Measurements from ENCODE around the gene INVS. TPM values are rescaled to one million over a fixed set of nuclear protein-coding genes. Genes with fewer than 3 reads are reported as not detected.

The INVS gene
- total RNA-seq, 1 experiment from 2014 or later: 15.6 TPM

DNA sequence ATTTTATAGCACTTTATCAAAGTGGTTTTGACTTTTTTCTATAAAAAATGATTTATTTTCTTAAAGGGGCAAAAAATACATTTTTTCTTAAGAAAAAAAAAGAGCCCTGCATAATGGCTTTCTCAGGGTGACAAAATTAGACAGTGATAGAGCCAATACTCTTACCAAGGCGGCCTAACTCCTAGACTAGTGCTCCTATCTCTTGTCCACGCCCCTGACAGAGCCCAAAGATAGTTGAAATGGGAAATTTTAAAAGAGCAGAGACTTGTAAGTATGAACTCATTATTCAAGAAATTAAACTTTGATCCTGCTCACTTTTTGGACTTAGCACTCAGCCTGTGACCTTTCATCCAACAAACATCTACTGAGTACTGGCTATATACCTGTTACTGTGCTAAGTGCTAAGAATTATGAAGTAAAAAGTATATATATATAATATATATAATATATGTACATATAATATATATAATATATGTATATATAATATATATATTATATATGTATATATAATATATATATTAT is 1.2 kb downstream of the INVS start:
- CTCF ChIA-PET: no interaction called here

DNA sequence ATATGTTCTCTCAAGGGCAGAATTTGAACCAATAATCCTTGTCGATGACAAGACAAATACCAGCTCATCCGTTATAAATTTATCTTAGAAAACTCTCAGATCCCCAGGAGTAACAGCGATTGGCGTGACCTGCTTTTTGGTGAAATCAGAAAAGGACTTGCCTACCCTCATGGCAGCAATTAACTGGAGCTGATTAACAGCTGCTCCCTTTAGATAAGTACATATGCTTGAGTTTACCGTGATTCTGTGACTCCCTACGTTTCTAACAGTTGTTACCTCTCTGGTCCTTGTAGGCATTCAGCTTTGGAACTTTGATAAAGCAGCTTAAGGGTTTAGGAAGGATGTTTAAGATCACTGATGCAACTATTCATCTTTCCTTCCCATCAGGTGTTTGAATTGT is 2.6 kb downstream of the INVS start:
- ChIA-PET CTCF (no interaction called here), POLR2A (no interaction called here)
- H3K9me3 ChIP-seq: no peaks in the 10 kb centered on the region

More for the DNA sequence above, 1.2 kb downstream of the INVS start:
- DNase-seq: no peak
- Mint-ChIP-seq H3K27ac (ENCODE audit: unreplicated experiment) (peak overlapping the region; percentile 97), H3K9me3 (ENCODE audit: unreplicated experiment) (no peaks in the 10 kb centered on the region), H3K4me1 (ENCODE audit: low read depth, unreplicated experiment) (peaks cover 7% of the 10 kb centered on the region), H3K36me3 (ENCODE audit: insufficient read depth, unreplicated experiment) (peaks cover 12% of the 10 kb centered on the region), H3K27me3 (ENCODE audit: insufficient read depth, unreplicated experiment) (no peaks in the 10 kb centered on the region), H3K4me3 (ENCODE audit: unreplicated experiment) (peak overlapping the region; percentile 96)
- intact Hi-C loops (cut with micrococcal nuclease; ENCODE audit: unreplicated experiment): no loop called here
- no peaks in the 10 kb centered on the region for H3K36me3 ChIP-seq (ENCODE audit: control insufficient read depth, insufficient read depth, low read length)
- H3K4me1 ChIP-seq: peaks cover 6% of the 10 kb centered on the region; the same call in 1 of the 2 replicates
- POLR2A ChIA-PET: no interaction called here
- H3K4me3 ChIP-seq (ENCODE audit: low read depth, low read length): peak overlapping the region; percentile 99
- no peak for TF ChIP-seq CTCF (IDR thresholded peaks at IDR 0.05; ENCODE audit: insufficient read depth in 1 of 2, low read depth in 1 of 2, low read length in 1 of 2, severe bottlenecking in 1 of 2, unreplicated experiment in 1 of 2)
- H3K27me3 ChIP-seq (replicated peaks; ENCODE audit: control insufficient read depth, insufficient read depth, low read length): no peaks in the 10 kb centered on the region
- BruUV-seq (replicated peaks): TSS peak; percentile 56
- H3K9me3 ChIP-seq: no peaks in the 10 kb centered on the region

DNA sequence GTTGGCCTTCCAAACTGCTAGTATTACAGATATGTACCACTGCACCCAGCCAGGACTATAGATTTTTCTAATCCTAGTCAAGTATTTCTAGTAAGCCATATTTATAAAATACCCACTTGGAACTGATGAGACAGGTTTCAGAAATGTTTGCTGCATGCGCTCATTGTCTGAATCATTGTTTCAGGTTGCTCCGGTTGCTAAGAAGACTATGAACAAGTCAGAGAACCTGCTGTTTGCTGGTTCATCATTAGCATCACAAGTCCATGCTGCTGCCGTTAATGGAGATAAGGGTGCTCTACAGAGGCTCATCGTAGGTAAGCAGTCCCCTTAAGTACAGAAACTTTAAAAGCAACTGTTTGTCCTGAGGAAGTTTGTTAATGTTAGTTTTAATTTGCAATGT is 5.3 kb downstream of the INVS start:
- H3K36me3 Mint-ChIP-seq (ENCODE audit: insufficient read depth, unreplicated experiment): no peaks in the 10 kb centered on the region
- intact Hi-C loops (cut with micrococcal nuclease; ENCODE audit: unreplicated experiment): no loop called here
- no peak for TF ChIP-seq CTCF (IDR thresholded peaks at IDR 0.05; ENCODE audit: insufficient read depth in 1 of 2, low read depth in 1 of 2, low read length in 1 of 2, severe bottlenecking in 1 of 2, unreplicated experiment in 1 of 2)
- no TSS peak for BruUV-seq (replicated peaks)
- no peaks in the 10 kb centered on the region for H3K27me3 ChIP-seq (replicated peaks; ENCODE audit: control insufficient read depth, insufficient read depth, low read length)
- no peak overlapping the region for H3K4me3 Mint-ChIP-seq (ENCODE audit: unreplicated experiment)
- ChIA-PET POLR2A (no interaction called here), CTCF (no interaction called here)
- H3K27me3 Mint-ChIP-seq (ENCODE audit: insufficient read depth, unreplicated experiment): no peaks in the 10 kb centered on the region
- H3K9me3 ChIP-seq: no peaks in the 10 kb centered on the region
- no peaks in the 10 kb centered on the region for H3K9me3 Mint-ChIP-seq (ENCODE audit: unreplicated experiment)
- H3K4me3 ChIP-seq (ENCODE audit: low read depth, low read length): no peak overlapping the region
- H3K4me1 Mint-ChIP-seq (ENCODE audit: low read depth, unreplicated experiment): no peaks in the 10 kb centered on the region
- no peak overlapping the region for H3K27ac Mint-ChIP-seq (ENCODE audit: unreplicated experiment)
- H3K36me3 ChIP-seq (ENCODE audit: control insufficient read depth, insufficient read depth, low read length): no peaks in the 10 kb centered on the region
- DNase-seq: no peak
- no peaks in the 10 kb centered on the region for H3K4me1 ChIP-seq

More for the DNA sequence above, 2.6 kb downstream of the INVS start:
- Histone ChIP-seq H3K27me3 (replicated peaks; ENCODE audit: control insufficient read depth, insufficient read depth, low read length) (no peaks in the 10 kb centered on the region), H3K36me3 (ENCODE audit: control insufficient read depth, insufficient read depth, low read length) (no peaks in the 10 kb centered on the region), H3K4me3 (ENCODE audit: low read depth, low read length) (no peak overlapping the region), H3K4me1 (peaks cover 6% of the 10 kb centered on the region; the same call in 1 of the 2 replicates)
- no peak for DNase-seq
- H3K36me3 Mint-ChIP-seq (ENCODE audit: insufficient read depth, unreplicated experiment): peaks cover 12% of the 10 kb centered on the region
- no peaks in the 10 kb centered on the region for H3K9me3 Mint-ChIP-seq (ENCODE audit: unreplicated experiment)
- intact Hi-C loops (cut with micrococcal nuclease; ENCODE audit: unreplicated experiment): no loop called here
- no peak for TF ChIP-seq CTCF (IDR thresholded peaks at IDR 0.05; ENCODE audit: insufficient read depth in 1 of 2, low read depth in 1 of 2, low read length in 1 of 2, severe bottlenecking in 1 of 2, unreplicated experiment in 1 of 2)
- H3K4me3 Mint-ChIP-seq (ENCODE audit: unreplicated experiment): no peak overlapping the region
- no peaks in the 10 kb centered on the region for H3K27me3 Mint-ChIP-seq (ENCODE audit: insufficient read depth, unreplicated experiment)
- no peak overlapping the region for H3K27ac Mint-ChIP-seq (ENCODE audit: unreplicated experiment)
- H3K4me1 Mint-ChIP-seq (ENCODE audit: low read depth, unreplicated experiment): peaks cover 3% of the 10 kb centered on the region
- TSS peak; percentile 14 for BruUV-seq (replicated peaks)

Measured in Caco-2 (cell line).